GM10266 (cell line): Measurements from ENCODE around the gene PRR15L.
"Not testable (repeated sequence)": the region's sequence is repeated elsewhere in the genome, so short reads cannot be mapped to it uniquely, and the experiment has no call there.

Source experiments
- DNase-seq: peaks from one replicate; pipeline ENCODE4 v3.0.0; 2012; ENCODE audit errors: extremely low spot score
- TF ChIP-seq, protein P1 (sequence below): IDR thresholded peaks from 2 replicates; pipeline ENCODE4 v1.5.1; 2012; ENCODE audit warnings: mild to moderate bottlenecking, low read depth; ENCODE audit not compliant: control insufficient read depth, insufficient read depth; ENCODE audit errors: missing control alignments

The PRR15L gene

DNA sequence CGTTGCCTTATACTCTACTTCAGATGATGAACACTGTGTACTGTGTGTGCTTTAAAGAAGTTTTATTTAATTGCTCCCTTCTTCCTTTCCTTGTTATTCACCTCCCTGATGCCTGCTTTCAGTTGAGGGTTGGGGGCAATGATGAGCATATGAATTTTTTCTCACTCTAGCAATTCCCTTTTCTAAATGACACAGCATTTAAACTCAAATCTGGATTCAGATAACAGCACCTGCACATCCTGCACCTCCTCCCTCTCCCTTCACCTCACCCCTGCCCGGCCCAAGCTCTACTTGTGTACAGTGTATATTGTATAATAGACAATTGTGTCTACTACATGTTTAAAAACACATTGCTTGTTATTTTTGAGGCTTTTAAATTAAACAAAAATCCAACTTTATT lies 29.3 kb downstream of the PRR15L start:
- DNase-seq, result no peak
- TF ChIP-seq, protein P1, sequence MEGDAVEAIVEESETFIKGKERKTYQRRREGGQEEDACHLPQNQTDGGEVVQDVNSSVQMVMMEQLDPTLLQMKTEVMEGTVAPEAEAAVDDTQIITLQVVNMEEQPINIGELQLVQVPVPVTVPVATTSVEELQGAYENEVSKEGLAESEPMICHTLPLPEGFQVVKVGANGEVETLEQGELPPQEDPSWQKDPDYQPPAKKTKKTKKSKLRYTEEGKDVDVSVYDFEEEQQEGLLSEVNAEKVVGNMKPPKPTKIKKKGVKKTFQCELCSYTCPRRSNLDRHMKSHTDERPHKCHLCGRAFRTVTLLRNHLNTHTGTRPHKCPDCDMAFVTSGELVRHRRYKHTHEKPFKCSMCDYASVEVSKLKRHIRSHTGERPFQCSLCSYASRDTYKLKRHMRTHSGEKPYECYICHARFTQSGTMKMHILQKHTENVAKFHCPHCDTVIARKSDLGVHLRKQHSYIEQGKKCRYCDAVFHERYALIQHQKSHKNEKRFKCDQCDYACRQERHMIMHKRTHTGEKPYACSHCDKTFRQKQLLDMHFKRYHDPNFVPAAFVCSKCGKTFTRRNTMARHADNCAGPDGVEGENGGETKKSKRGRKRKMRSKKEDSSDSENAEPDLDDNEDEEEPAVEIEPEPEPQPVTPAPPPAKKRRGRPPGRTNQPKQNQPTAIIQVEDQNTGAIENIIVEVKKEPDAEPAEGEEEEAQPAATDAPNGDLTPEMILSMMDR, result no peak

DNA sequence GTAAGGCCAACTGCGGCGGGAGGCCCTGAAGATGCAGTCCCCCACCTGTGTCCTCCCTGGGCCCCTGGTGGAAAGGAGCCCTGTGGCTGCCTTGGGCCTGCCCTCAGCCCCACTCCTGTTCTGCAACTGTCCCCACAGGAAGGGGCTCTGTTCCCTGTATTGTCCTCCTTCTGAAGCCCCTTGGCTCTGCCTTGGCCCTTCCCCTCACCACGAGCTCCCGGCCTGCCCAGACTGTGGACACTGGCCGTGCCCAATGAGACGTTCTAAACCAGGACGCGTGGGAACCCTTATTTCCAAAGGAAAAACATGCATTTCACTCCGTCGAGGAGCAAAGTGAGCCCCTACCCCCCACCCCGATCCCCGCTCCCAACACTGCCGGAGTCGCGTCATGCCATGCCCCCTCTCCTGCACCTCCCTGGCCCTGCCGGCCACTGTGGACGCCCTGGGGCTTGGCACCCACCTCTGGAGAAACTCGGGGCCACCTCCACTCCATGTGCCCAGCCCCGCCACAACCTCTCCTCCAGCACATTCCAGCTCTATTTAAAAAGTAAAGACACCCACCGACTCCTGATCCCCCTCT lies 29.8 kb downstream of the PRR15L start:
- no peak for DNase-seq
- TF ChIP-seq, protein P1, result no peak

DNA sequence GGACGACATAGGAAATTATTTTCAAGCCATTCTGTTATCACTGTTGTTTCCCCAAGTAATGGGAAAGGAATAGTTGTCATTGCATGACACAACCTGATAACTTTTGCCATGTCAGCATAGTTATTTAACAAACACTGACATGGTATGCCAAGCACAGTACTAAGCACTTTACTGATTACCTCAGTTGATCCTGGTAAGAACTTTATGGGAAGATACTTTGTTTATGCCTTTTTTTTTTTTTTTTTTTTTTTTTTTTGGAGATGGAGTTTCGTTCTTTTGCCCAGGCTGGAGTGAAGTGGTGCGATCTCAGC lies 32.0 kb downstream of the PRR15L start:
- TF ChIP-seq, protein P1, result no peak

DNA sequence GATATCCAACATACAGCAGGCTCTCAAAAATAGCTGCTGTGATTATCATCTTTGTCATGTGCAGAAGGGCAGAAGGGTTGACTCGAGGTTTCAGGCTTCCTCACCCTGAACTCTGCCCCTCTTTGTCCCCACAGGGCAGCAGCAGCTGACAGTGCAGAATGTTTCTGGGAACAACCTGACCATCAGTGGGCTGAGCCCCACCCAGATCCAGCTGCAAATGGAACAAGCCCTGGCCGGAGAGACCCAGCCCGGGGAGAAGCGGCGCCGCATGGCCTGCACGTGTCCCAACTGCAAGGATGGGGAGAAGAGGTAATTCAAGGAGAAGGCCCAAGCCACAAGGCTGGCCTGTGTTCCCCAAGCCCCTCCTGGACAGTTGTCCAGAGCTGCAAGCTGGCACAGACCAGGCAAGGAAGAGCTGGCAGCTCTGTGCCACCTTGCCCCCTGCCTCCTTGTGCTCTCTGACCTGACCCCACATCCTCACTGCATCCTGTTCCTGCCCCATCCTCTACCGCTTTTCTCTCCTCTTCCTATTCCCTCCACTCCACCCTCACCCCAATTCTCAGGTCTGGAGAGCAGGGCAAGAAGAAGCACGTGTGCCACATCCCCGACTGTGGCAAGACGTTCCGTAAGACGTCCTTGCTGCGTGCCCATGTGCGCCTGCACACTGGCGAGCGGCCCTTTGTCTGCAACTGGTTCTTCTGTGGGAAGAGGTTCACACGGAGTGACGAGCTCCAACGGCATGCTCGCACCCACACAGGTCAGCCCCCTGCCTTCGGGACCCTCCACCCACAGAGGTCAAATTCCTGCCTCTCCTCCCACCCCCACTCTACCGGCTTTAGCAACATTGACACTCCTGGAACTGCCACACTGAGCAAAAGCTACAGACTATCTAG lies 32.7 kb downstream of the PRR15L start:
- DNase-seq, result no peak
- TF ChIP-seq, protein P1, result no peak

More for the DNA sequence above, 32.0 kb downstream of the PRR15L start:
- no peak for DNase-seq

DNA sequence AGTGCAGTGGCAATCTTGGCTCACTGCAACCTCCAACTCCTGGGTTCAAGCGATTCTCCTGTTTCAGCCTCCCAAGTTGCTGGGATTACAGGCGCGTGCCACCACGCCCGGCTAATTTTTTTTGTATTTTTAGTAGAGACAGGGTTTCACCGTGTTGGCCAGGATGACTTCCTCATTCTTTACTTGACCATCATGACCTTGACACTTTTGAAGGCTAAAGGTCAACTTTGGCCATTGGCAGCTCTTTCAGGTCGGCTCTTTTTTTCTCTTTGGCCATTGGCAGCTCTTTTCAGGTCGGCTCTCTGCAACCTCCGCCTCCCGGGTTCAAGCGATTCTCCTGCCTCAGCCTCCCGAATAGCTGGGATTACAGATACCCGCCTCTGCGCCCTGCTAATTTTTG lies 37.8 kb downstream of the PRR15L start:
- DNase-seq, result not testable (repeated sequence)

DNA sequence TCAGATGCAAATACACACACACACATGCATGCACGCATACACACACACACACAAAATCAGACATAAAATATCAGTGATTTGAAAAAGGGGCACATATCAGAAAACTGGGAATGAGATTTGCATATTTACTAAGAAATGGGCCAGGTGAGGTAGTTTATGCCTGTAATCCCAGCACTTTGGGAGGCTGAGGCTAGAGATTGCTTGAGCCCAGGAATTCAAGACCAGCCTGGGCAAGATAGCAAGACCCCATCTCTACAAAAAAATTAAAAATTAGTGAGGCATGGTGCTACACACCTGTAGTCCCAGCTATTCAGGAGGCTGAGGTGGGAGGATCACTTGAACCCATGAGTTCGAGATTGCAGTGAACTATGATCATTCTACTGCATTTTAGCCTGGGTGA lies 38.7 kb downstream of the PRR15L start:
- TF ChIP-seq, protein P1, result no peak
- DNase-seq, result no peak

DNA sequence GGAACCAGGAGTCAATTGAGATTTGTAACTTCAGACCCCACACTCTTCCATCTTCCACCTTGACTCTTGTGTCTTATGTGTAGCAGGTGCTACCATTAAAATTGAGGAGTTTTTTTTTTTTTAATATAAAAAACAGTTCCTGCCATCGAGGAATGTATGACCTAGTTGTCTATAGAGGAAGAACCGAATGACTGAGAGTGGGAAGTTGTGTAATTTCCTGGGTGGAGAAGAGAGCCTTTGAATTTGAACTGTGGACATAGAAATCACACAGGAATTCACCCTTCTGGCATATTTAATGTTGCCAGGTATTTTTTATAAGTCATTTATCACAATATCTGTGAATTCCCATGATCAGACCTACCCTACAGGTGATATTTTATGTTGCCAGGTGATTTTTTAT lies 39.7 kb downstream of the PRR15L start:
- TF ChIP-seq, protein P1, result no peak
- DNase-seq, result no peak
